ENCODE measurements around the gene TBC1D7.

GRCh38 chr6:13368079-13368730 lies 39.9 kb upstream of the TBC1D7 start:
- TF ChIP-seq CTCF (tag by site-specific recombination; IDR thresholded peaks at IDR 0.05) (no peak), ZBTB1 (tag by site-specific recombination; IDR thresholded peaks at IDR 0.05) (no peak), ZNF623 (tag by site-specific recombination; IDR thresholded peaks at IDR 0.05) (no peak)

All from HEK293 (cell line).